ENCODE data around the gene LIN9. TPM values are rescaled to one million over a fixed set of nuclear protein-coding genes. Genes with fewer than 3 reads are reported as not detected.

Gene LIN9
- total and polyA plus RNA-seq, 2 donors (not counting 1 experiment from before 2014, with no cell fraction given) = 2.3 to 2.8 TPM

DNA sequence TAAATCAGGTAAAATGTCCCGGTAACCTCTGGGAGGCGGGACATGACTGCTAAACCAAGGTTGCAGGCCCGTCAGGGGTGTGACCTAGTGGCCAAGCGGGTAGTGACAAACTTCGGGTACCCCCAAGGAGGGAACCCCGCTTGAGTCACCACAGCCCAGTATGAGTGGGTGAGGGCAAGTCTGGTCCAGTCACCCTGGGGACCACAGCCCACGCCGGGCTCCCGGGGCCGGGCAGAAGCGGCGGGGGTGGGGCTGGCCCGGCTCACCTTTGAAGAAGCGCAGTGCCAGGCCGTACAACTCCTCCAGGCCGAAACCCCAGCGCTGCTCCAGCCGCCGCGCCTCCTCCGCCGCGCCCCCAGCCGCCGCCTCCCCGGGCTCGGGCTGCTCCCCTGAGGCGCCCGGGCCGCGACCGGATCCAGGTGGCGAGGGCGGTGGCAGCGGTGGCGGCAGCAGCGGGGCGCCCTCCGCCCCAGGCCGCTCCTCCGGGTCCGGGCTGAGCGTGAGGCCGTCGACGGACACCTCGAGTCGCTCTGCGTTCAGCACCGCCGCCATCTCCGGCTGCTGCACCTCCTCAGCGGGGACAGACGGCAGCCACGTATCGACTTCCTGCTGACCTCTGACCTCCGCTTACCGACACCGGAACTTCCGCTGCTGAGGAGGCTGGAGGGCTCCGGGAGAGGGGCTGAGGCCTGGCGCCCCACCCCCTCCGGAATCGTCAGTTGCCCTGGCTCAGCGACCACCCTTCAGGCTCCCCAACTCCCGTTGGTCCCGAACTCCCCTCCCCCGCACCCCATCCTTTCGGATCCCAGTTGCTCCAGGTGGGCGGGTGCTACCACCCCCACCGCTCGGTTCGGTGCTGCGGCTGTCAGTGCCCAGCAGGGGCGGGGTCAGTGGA is 122.6 kb downstream of the LIN9 start, which contains the start of gene ACBD3:
Gene ACBD3, minus strand, starts transcription at position 618 of the 895 bp plus-strand sequence. Its CDS starts 66 bp downstream, at position 552.
- DNase-seq (ENCODE audit: low read depth in 2 of 2) = peak; percentile 87
- Histone ChIP-seq H3K36me3 (ENCODE audit: control insufficient read depth, insufficient read depth, low read length) (peaks cover 2% of the 10 kb centered on the region), H3K4me1 (ENCODE audit: control insufficient read depth, extremely low read depth, insufficient read depth, low read length) (peaks cover 7% of the 10 kb centered on the region), H3K9ac (ENCODE audit: insufficient read depth, low read length) (peak within 1 kb of the TSS; percentile 87), H4K20me1 (ENCODE audit: control insufficient read depth, extremely low read depth, insufficient read depth, low read length) (peaks cover 6% of the 10 kb centered on the region), H3K4me2 (ENCODE audit: extremely low read depth, insufficient read depth, low read length) (peak within 1 kb of the TSS; percentile 92), H3K9me3 (ENCODE audit: control insufficient read depth, insufficient read depth, low read depth, low read length) (no peaks in the 10 kb centered on the region), H3K79me2 (ENCODE audit: control insufficient read depth, insufficient read depth, low read length) (peaks cover 56% of the 10 kb centered on the region), H3K27me3 (ENCODE audit: control insufficient read depth, insufficient read depth, low read length) (no peaks in the 10 kb centered on the region), H2AFZ (ENCODE audit: low read length) (peak within 1 kb of the TSS; percentile 95), H3K4me3 (replicated peaks in 1 of 4; ENCODE audit: control extremely low read depth in 1 of 4, insufficient read depth in 1 of 4, low read depth in 3 of 4, low read length in 4 of 4) (peak within 1 kb of the TSS; percentile 81 to 98 (median 89)), H3K27ac (ENCODE audit: insufficient read depth, low read length) (peak within 1 kb of the TSS; percentile 87)
- TF ChIP-seq EZH2 (IDR thresholded peaks at IDR 0.05; ENCODE audit: low read length, missing control alignments) = no peak
- TF ChIP-seq, protein P1, sequence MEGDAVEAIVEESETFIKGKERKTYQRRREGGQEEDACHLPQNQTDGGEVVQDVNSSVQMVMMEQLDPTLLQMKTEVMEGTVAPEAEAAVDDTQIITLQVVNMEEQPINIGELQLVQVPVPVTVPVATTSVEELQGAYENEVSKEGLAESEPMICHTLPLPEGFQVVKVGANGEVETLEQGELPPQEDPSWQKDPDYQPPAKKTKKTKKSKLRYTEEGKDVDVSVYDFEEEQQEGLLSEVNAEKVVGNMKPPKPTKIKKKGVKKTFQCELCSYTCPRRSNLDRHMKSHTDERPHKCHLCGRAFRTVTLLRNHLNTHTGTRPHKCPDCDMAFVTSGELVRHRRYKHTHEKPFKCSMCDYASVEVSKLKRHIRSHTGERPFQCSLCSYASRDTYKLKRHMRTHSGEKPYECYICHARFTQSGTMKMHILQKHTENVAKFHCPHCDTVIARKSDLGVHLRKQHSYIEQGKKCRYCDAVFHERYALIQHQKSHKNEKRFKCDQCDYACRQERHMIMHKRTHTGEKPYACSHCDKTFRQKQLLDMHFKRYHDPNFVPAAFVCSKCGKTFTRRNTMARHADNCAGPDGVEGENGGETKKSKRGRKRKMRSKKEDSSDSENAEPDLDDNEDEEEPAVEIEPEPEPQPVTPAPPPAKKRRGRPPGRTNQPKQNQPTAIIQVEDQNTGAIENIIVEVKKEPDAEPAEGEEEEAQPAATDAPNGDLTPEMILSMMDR (conservative IDR thresholded peaks at IDR 0.05 in 1 of 2, IDR thresholded peaks at IDR 0.05 in 1 of 2; ENCODE audit: low read depth in 1 of 2, low read length in 2 of 2) = peak in 1 of 2 donors; percentile 7

DNA sequence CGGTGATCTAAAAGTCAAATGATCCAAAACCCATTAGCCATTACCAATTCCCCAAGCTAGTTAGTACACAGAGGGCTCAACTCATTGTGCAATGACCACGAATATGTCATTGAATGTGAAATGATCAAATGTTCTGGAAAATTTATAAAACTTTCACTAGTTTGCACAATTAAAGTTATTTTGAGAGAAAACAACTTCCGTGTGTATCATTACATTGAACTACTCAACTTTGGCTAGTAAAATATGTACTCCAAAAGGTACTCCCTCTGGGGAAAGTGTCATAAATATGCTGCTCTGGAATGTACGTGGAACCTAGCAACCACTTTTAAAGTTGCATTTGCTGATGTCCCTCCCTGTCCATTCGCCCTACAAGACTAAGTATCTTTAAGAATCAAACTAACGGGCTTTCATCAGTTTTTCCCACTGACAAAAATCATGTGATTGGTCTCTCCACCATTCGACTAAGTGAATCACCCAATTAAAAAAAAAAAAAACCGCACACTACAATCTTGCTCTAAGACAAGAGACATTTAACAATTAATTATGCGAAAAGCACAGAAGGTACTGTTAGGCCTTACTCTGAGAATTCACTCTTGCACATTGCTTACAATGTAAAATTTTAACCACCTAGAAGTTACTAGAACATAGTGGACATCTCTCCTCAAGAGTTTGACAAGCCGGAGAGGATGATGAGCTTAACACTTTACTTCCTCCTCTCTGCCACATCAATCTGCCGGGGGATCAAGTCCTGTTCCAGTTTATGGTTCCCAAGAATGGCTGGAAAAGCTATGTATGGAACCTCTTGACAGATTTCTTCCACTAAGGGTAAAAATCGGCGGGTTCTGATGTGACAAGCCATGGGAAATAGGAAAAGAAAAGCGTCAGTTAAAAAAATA is 123.6 kb downstream of the LIN9 start:
- peaks cover 11% of the 10 kb centered on the region for H4K20me1 ChIP-seq (ENCODE audit: control insufficient read depth, extremely low read depth, insufficient read depth, low read length)

More for the DNA sequence above, 123.6 kb downstream of the LIN9 start:
- Histone ChIP-seq H3K9ac (ENCODE audit: insufficient read depth, low read length) (peak overlapping the region; percentile 87), H2AFZ (ENCODE audit: low read length) (no peak overlapping the region), H3K4me3 (replicated peaks in 1 of 4; ENCODE audit: control extremely low read depth in 1 of 4, insufficient read depth in 1 of 4, low read depth in 3 of 4, low read length in 4 of 4) (peak overlapping the region; percentile 70 to 98 (median 82)), H3K27ac (ENCODE audit: insufficient read depth, low read length) (peak overlapping the region; percentile 87), H3K79me2 (ENCODE audit: control insufficient read depth, insufficient read depth, low read length) (peaks cover 64% of the 10 kb centered on the region), H3K4me2 (ENCODE audit: extremely low read depth, insufficient read depth, low read length) (peak overlapping the region; percentile 72), H3K4me1 (ENCODE audit: control insufficient read depth, extremely low read depth, insufficient read depth, low read length) (peaks cover 7% of the 10 kb centered on the region), H3K9me3 (ENCODE audit: control insufficient read depth, insufficient read depth, low read depth, low read length) (no peaks in the 10 kb centered on the region), H3K27me3 (ENCODE audit: control insufficient read depth, insufficient read depth, low read length) (no peaks in the 10 kb centered on the region), H3K36me3 (ENCODE audit: control insufficient read depth, insufficient read depth, low read length) (peaks cover 2% of the 10 kb centered on the region)
- TF ChIP-seq, protein P1 (conservative IDR thresholded peaks at IDR 0.05 in 1 of 2, IDR thresholded peaks at IDR 0.05 in 1 of 2; ENCODE audit: low read depth in 1 of 2, low read length in 2 of 2) = no peak
- no peak for TF ChIP-seq EZH2 (IDR thresholded peaks at IDR 0.05; ENCODE audit: low read length, missing control alignments)
- peak; percentile 22 to 45 for DNase-seq (ENCODE audit: low read depth in 2 of 2)
